ENCODE data around the gene IL27RA.
A peak's percentile ranks its signal among the peaks of the same experiment; 100 is the strongest.
"Not testable (repeated sequence)": the region's sequence is repeated elsewhere in the genome, so short reads cannot be mapped to it uniquely, and the experiment has no call there.

Gene IL27RA

DNA sequence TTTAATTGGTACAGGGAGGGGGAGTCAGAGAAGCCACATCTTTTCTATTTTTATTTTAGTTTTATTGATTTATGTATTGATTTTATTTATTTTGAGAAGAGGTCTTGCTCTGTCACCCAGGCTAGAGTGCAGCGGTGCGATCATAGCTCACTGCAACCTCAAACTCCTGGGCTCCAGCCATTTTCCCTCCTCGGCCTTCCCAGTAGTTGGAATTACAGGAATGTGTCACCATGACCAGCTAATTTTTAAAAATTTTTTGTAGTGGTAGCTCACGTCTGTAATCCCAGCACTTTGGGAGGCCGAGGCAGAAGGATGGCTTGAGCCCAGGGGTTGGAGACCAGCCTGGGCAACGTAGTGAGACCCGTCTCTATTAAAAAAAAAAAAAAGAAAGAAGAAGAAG lies 4.1 kb downstream of the IL27RA start:
- no peak for DNase-seq (ENCODE audit: low read depth, low spot score)
- Histone ChIP-seq H3K4me1 (ENCODE audit: insufficient read depth, insufficient read length) (peaks cover 11% of the 10 kb centered on the region), H3K9ac (ENCODE audit: insufficient read length, low read depth) (no peak overlapping the region), H3K4me3 (ENCODE audit: insufficient read length, low read depth) (no peak overlapping the region), H3K9me3 (ENCODE audit: insufficient read depth, low read length) (no peaks in the 10 kb centered on the region), H3K27me3 (ENCODE audit: insufficient read depth, insufficient read length) (peaks cover 10% of the 10 kb centered on the region), H3K36me3 (ENCODE audit: insufficient read depth, insufficient read length, low read length) (peaks cover 11% of the 10 kb centered on the region)
- no peak for TF ChIP-seq ZNF274 (IDR thresholded peaks at IDR 0.05; ENCODE audit: low read depth, low read length)
- TF ChIP-seq SUZ12 (IDR thresholded peaks at IDR 0.05; ENCODE audit: extremely low read depth, insufficient read depth, insufficient read length), result no peak
- TF ChIP-seq YY1 (IDR thresholded peaks at IDR 0.05; ENCODE audit: insufficient read depth, insufficient read length), result no peak

- Histone ChIP-seq H3K36me3 (ENCODE audit: insufficient read depth, insufficient read length, low read length) (peaks cover 29% of the 10 kb centered on the region), H3K4me3 (ENCODE audit: insufficient read length, low read depth) (no peak overlapping the region), H3K4me1 (ENCODE audit: insufficient read depth, insufficient read length) (peaks cover 9% of the 10 kb centered on the region), H3K9ac (ENCODE audit: insufficient read length, low read depth) (no peak overlapping the region), H3K9me3 (ENCODE audit: insufficient read depth, low read length) (no peaks in the 10 kb centered on the region), H3K27me3 (ENCODE audit: insufficient read depth, insufficient read length) (no peaks in the 10 kb centered on the region)
- no peak for DNase-seq (ENCODE audit: low read depth, low spot score)
- TF ChIP-seq SUZ12 (IDR thresholded peaks at IDR 0.05; ENCODE audit: extremely low read depth, insufficient read depth, insufficient read length), result no peak
- no peak for TF ChIP-seq YY1 (IDR thresholded peaks at IDR 0.05; ENCODE audit: insufficient read depth, insufficient read length)
- no peak for TF ChIP-seq ZNF274 (IDR thresholded peaks at IDR 0.05; ENCODE audit: low read depth, low read length)
Measured at GRCh38 chr19:14039181-14039580, 7.6 kb downstream of the IL27RA start.

GRCh38 chr19:14042659-14043608 lies 11.4 kb downstream of the IL27RA start:
- H3K4me3 ChIP-seq (ENCODE audit: insufficient read length, low read depth); H3K27me3 ChIP-seq (ENCODE audit: insufficient read depth, insufficient read length); H3K9me3 ChIP-seq (ENCODE audit: insufficient read depth, low read length); H3K9ac ChIP-seq (ENCODE audit: insufficient read length, low read depth): not testable (repeated sequence)
- Histone ChIP-seq H3K4me1 (ENCODE audit: insufficient read depth, insufficient read length) (peaks cover 12% of the 10 kb centered on the region), H3K36me3 (ENCODE audit: insufficient read depth, insufficient read length, low read length) (peaks cover 40% of the 10 kb centered on the region)
- peak; percentile 82 for DNase-seq (ENCODE audit: low read depth, low spot score)

GRCh38 chr19:14047866-14048265 lies 16.3 kb downstream of the IL27RA start:
- not testable (repeated sequence) for H3K4me1 ChIP-seq (ENCODE audit: insufficient read depth, insufficient read length); H3K27me3 ChIP-seq (ENCODE audit: insufficient read depth, insufficient read length); DNase-seq (ENCODE audit: low read depth, low spot score); H3K4me3 ChIP-seq (ENCODE audit: insufficient read length, low read depth); H3K9ac ChIP-seq (ENCODE audit: insufficient read length, low read depth)
- H3K36me3 ChIP-seq (ENCODE audit: insufficient read depth, insufficient read length, low read length), result peaks cover 50% of the 10 kb centered on the region
- peaks cover 12% of the 10 kb centered on the region; the same call in 1 of the 2 replicates for H3K9me3 ChIP-seq (ENCODE audit: insufficient read depth, low read length)

DNA sequence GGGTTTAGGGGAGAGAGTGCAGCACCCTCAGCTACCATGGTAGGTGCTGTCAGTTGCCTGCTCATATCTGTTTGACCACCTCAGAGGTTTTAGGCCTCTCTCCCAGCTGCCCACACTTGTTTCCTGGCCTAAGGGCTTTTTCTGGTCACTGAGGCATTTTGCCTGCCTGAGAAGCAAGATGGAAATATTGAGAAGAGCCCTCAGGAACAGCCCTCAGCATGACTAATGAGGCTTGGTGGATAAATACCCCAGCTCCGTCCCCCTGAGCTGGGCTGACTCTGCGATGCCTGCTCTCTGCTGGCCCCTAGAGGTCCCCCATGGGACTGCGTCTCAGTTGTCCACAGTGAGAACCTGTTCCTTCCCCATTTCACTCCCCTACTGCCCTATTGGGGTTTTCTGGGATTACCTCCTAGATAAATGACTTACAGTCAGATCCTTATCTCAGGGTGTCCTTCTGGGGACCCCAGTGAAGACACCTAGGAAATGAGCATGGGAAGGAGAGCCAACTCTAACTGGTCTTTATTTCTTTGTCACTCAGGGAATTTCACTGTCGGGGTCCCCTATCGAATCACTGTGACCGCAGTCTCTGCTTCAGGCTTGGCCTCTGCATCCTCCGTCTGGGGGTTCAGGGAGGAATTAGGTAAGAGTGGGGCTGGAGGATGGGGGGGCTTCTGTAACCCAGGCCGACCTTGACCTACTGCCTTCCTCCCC lies 17.0 kb downstream of the IL27RA start:
- H3K36me3 ChIP-seq (ENCODE audit: insufficient read depth, insufficient read length, low read length), result peaks cover 54% of the 10 kb centered on the region
- peak; percentile 48 for DNase-seq (ENCODE audit: low read depth, low spot score)
- TF ChIP-seq YY1 (IDR thresholded peaks at IDR 0.05; ENCODE audit: insufficient read depth, insufficient read length) (no peak), SUZ12 (IDR thresholded peaks at IDR 0.05; ENCODE audit: extremely low read depth, insufficient read depth, insufficient read length) (no peak), ZNF274 (IDR thresholded peaks at IDR 0.05; ENCODE audit: low read depth, low read length) (no peak)
- no peak overlapping the region for H3K4me3 ChIP-seq (ENCODE audit: insufficient read length, low read depth)
- H3K9me3 ChIP-seq (ENCODE audit: insufficient read depth, low read length), result peaks cover 18% of the 10 kb centered on the region; the same call in 1 of the 2 replicates
- no peaks in the 10 kb centered on the region for H3K27me3 ChIP-seq (ENCODE audit: insufficient read depth, insufficient read length)
- H3K9ac ChIP-seq (ENCODE audit: insufficient read length, low read depth), result no peak overlapping the region
- peaks cover 3% of the 10 kb centered on the region for H3K4me1 ChIP-seq (ENCODE audit: insufficient read depth, insufficient read length)

DNA sequence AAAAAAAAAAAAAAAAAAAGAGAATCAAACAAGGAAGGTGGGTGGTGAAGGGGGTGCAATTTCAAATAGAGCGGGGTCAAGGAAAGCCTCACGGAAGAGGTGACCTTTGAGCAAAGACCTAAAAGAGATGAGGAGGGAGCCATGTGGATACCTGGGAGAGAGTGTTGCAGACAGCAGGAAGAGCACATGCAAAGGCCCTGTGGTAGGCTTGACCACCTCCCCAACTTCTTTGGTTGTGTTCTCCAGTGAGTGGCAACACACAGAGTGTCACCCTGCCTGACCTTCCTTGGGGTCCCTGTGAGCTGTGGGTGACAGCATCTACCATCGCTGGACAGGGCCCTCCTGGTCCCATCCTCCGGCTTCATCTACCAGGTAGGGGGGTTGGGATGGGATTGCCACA lies 18.9 kb downstream of the IL27RA start:
- no peak overlapping the region for H3K9ac ChIP-seq (ENCODE audit: insufficient read length, low read depth)
- peaks cover 9% of the 10 kb centered on the region for H3K4me1 ChIP-seq (ENCODE audit: insufficient read depth, insufficient read length)
- H3K36me3 ChIP-seq (ENCODE audit: insufficient read depth, insufficient read length, low read length), result peaks cover 57% of the 10 kb centered on the region
- H3K4me3 ChIP-seq (ENCODE audit: insufficient read length, low read depth), result no peak overlapping the region
- no peak for TF ChIP-seq YY1 (IDR thresholded peaks at IDR 0.05; ENCODE audit: insufficient read depth, insufficient read length)
- TF ChIP-seq SUZ12 (IDR thresholded peaks at IDR 0.05; ENCODE audit: extremely low read depth, insufficient read depth, insufficient read length), result no peak
- no peak for DNase-seq (ENCODE audit: low read depth, low spot score)
- H3K9me3 ChIP-seq (ENCODE audit: insufficient read depth, low read length), result peaks cover 18% of the 10 kb centered on the region; the same call in 1 of the 2 replicates
- no peaks in the 10 kb centered on the region for H3K27me3 ChIP-seq (ENCODE audit: insufficient read depth, insufficient read length)

- peaks cover 55% of the 10 kb centered on the region for H3K36me3 ChIP-seq (ENCODE audit: insufficient read depth, insufficient read length, low read length)
- H3K4me1 ChIP-seq (ENCODE audit: insufficient read depth, insufficient read length); H3K4me3 ChIP-seq (ENCODE audit: insufficient read length, low read depth); H3K9ac ChIP-seq (ENCODE audit: insufficient read length, low read depth); DNase-seq (ENCODE audit: low read depth, low spot score); H3K27me3 ChIP-seq (ENCODE audit: insufficient read depth, insufficient read length): not testable (repeated sequence)
- H3K9me3 ChIP-seq (ENCODE audit: insufficient read depth, low read length), result peaks cover 18% of the 10 kb centered on the region; the same call in 1 of the 2 replicates
Measured at GRCh38 chr19:14050961-14051360, 19.4 kb downstream of the IL27RA start.

Data from NT2/D1 (cell line).